Measurements from ENCODE around the gene ASIC3.

Gene ASIC3

DNA sequence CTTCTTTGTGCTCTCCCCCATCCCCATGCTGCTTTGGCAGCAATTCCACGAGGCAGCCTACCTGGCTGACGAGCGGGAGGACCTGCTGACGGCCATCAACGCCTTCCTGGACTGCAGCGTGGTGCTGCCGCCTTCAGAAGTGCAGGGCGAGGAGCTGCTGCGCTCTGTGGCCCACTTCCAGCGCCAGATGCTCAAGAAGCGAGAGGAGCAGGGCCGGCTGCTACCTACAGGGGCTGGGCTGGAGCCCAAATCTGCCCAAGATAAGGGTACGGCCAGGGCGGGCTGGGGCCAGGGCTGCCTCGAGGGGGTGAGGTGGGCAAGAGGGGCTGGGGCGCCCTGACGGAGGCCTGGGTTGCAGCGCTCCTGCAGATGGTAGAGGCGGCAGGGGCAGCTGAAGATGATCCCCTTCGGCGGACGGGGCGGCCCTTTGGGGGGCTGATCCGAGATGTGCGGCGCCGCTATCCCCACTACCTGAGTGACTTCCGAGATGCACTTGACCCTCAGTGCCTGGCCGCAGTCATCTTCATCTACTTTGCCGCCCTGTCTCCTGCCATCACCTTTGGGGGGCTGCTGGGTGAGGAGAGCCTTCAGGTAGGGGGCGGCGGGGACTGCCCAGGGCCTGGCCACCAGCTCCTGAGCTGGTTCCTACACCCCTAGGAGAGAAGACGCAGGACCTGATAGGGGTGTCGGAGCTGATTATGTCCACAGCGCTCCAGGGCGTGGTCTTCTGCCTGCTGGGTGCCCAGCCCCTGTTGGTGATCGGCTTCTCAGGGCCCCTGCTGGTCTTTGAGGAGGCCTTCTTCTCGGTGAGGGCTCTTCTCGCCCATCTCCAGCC, 22.9 kb downstream of the ASIC3 start:
- TF ChIP-seq CTCF (IDR thresholded peaks at IDR 0.05; ENCODE audit: low read depth, low read length), result no peak
- H3K4me3 ChIP-seq (ENCODE audit: low read depth, low read length), result no peak overlapping the region

GRCh38 chr7:151073990-151074389, 25.7 kb downstream of the ASIC3 start:
- H3K4me3 ChIP-seq (ENCODE audit: low read depth, low read length), result no peak overlapping the region
- TF ChIP-seq CTCF (IDR thresholded peaks at IDR 0.05; ENCODE audit: low read depth, low read length), result no peak

DNA sequence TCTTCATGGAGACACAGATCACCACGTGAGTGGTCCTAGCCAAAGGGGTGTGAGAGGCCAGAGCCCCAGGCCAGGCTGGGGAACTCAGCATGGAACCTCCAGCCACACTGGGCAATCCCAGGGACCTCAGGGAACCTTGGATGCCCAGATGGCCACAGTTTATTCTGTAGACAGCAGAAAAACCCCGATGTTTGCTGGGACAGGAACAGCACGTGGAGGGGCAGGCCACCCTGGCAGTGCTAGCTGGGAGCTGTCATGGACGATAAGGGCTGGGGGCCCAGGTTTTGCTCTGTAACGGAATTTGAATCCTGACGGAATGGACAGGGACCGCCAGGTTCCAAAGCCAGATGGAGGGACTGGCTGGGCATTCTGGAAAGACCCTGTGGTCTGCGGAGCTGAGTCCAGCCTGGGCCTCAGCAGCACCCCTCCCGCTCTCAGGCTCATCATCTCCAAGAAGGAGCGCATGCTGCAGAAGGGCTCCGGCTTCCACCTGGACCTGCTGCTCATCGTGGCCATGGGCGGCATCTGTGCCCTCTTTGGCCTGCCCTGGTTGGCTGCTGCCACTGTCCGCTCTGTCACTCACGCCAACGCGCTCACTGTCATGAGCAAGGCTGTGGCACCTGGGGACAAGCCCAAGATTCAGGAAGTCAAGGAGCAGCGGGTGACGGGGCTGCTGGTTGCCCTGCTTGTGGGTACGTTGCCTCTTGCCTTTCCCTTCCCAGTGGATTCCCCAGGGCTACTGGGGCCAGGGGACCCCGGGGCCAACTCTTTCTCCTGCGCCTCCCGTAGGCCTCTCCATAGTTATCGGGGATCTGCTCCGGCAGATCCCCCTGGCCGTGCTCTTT, 26.7 kb downstream of the ASIC3 start:
- H3K4me3 ChIP-seq (ENCODE audit: low read depth, low read length), result no peak overlapping the region
- TF ChIP-seq CTCF (IDR thresholded peaks at IDR 0.05; ENCODE audit: low read depth, low read length), result no peak

DNA sequence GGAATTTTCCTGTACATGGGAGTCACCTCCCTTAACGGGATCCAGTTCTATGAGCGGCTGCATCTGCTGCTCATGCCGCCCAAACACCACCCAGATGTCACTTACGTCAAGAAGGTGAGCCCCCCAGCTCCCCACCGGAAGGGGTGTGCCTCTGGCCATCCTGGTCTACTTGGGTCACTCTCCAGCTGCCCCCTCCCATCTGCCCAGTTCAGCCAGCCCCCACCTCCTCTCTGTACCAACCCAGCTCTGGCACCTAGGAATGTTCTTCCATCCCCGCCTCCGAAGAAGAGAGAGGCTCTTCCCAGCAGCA, 27.3 kb downstream of the ASIC3 start:
- TF ChIP-seq CTCF (IDR thresholded peaks at IDR 0.05; ENCODE audit: low read depth, low read length), result no peak
- H3K4me3 ChIP-seq (ENCODE audit: low read depth, low read length), result no peak overlapping the region

GRCh38 chr7:151075978-151076426, 27.7 kb downstream of the ASIC3 start:
- H3K4me3 ChIP-seq (ENCODE audit: low read depth, low read length), result no peak overlapping the region
- no peak for TF ChIP-seq CTCF (IDR thresholded peaks at IDR 0.05; ENCODE audit: low read depth, low read length)

DNA sequence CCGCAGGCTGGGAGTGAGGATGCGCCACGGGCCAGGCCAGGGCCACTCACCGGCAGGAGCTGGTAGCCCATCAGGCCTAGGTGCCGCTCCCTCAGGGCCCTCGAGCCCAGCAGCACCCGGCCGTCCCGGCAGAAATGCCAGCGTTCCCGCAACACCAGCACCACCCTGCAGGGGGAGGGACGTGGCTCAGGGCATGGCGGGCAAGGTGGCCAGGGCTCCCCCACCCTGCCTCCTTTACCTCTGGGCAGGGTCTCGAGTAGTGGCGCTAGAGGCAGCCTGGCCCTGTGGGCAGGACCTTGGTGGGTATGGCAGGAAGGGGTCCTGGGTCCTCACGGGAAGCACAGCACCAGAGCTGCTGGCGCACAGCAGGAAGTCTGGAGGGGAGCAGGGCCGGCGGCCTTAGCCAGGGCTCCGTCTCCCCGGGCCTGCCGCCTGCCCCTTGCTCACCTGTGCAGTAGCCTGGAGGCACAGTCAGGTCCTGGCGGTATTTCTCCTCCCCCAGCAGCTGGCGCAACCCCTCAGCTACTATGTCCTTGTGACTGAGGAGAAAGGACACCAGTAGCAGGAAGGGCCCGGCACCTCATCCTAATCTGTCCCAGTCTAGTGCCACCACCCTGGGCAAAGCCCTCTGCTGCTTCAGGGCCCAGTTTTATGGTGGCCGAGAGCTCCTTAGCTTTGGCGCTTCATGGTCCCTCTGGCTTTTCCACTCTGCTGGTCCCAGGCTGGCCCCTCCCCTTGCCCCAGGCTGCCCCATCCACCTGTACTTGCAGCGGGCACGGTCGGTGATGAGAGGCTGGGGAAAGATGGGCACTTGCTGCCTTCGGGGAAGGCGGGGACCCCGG, 28.8 kb downstream of the ASIC3 start:
- peak; percentile 41; the same call in 1 of the 2 replicates for TF ChIP-seq CTCF (IDR thresholded peaks at IDR 0.05; ENCODE audit: low read depth, low read length)
- H3K4me3 ChIP-seq (ENCODE audit: low read depth, low read length), result no peak overlapping the region
